Neural cell (in vitro differentiated cells): ENCODE results near the gene KRT37. TPM values are rescaled to one million over a fixed set of nuclear protein-coding genes. Genes with fewer than 3 reads are reported as not detected.

ENCODE experiments used
- H2AFZ ChIP-seq: fragments of 200-600, 300-800 bp; sonication (generic), shearing (Covaris generic); 2 replicates; pipeline ENCODE4 v1.6.0; 2014; ENCODE audit warnings: low read depth, mild to moderate bottlenecking, antibody characterized with exemption, low read length, moderate library complexity
- H3F3A ChIP-seq: fragments of 200-600 bp; shearing (Covaris generic); 2 replicates; pipeline ENCODE4 v1.6.1; 2016; ENCODE audit warnings: mild to moderate bottlenecking, moderate library complexity, mixed read lengths, antibody characterized with exemption, low read length; ENCODE audit not compliant: insufficient read depth, poor library complexity, severe bottlenecking
- H3K27ac ChIP-seq: fragments of 200-600, 300-800 bp; sonication (generic), shearing (Covaris generic); 2 replicates; pipeline ENCODE4 v1.5.1; 2014; ENCODE audit warnings: mild to moderate bottlenecking, low read length, moderate library complexity
- H3K27me3 ChIP-seq: fragments of 300-800, 200-600 bp; sonication (generic), shearing (Covaris generic); 2 replicates; pipeline ENCODE4 v1.6.0; 2014; ENCODE audit warnings: mild to moderate bottlenecking, low read depth, low read length, moderate library complexity; ENCODE audit not compliant: insufficient read depth
- H3K36me3 ChIP-seq: fragments of 300-800, 200-600 bp; sonication (generic), shearing (Covaris generic); 2 replicates; pipeline ENCODE4 v1.5.1; 2014; ENCODE audit warnings: mild to moderate bottlenecking, antibody characterized with exemption, low read length, moderate library complexity; ENCODE audit not compliant: insufficient read depth
- H3K4me2 ChIP-seq: fragments of 300-800, 200-600 bp; sonication (generic), shearing (Covaris generic); 2 replicates; pipeline ENCODE4 v1.6.0; 2014; ENCODE audit warnings: mild to moderate bottlenecking, low read length
- H3K4me3 ChIP-seq: fragments of 300-800, 200-600 bp; sonication (generic), shearing (Covaris generic); 2 replicates; pipeline ENCODE4 v1.5.1; 2014; ENCODE audit warnings: mild to moderate bottlenecking, low read length, moderate library complexity
- H3K79me2 ChIP-seq: fragments of 200-600 bp; shearing (Covaris generic); replicated peaks from 2 replicates; pipeline ENCODE4 v1.6.0; 2014; ENCODE audit warnings: mild to moderate bottlenecking, low read length, moderate library complexity; ENCODE audit not compliant: insufficient read depth
- H3K9ac ChIP-seq: fragments of 300-800, 200-600 bp; sonication (generic), shearing (Covaris generic); 2 replicates; pipeline ENCODE4 v1.6.1; 2016; ENCODE audit warnings: mild to moderate bottlenecking, low read length, mixed read lengths
- H3K9me2 ChIP-seq: fragments of 200-600 bp; shearing (Covaris generic); 2 replicates; pipeline ENCODE4 v1.6.1; 2016; ENCODE audit warnings: mild to moderate bottlenecking, low read length, mixed read lengths; ENCODE audit not compliant: insufficient read depth
- H3K9me3 ChIP-seq: fragments of 200-600, 300-800 bp; sonication (generic), shearing (Covaris generic); 2 replicates; pipeline ENCODE4 v1.6.1; 2016; ENCODE audit warnings: mild to moderate bottlenecking, mixed run types, low read length, moderate library complexity, mixed read lengths
- H4K20me1 ChIP-seq: fragments of 200-600 bp; shearing (Covaris generic); 2 replicates; pipeline ENCODE4 v1.6.1; 2016; ENCODE audit warnings: mild to moderate bottlenecking, mixed run types; ENCODE audit not compliant: insufficient read depth
- CTCF ChIP-seq: fragments of 450-650 bp; IDR thresholded peaks from 2 replicates; pipeline ENCODE4 v1.5.1; 2014; ENCODE audit warnings: antibody characterized with exemption, mild to moderate bottlenecking, moderate library complexity; ENCODE audit not compliant: poor library complexity, severe bottlenecking
- EP300 ChIP-seq: fragments of 450-650 bp; conservative IDR thresholded peaks from 2 replicates; pipeline ENCODE4 v1.6.1; 2014; ENCODE audit warnings: antibody characterized with exemption, mild to moderate bottlenecking, moderate library complexity; ENCODE audit not compliant: poor library complexity, severe bottlenecking
- EZH2 ChIP-seq: fragments of 200-600, 300-800 bp; shearing (Covaris generic), sonication (generic); IDR thresholded peaks from 2 replicates; pipeline ENCODE4 v1.6.1; 2014; ENCODE audit warnings: antibody characterized with exemption, low read length, borderline replicate concordance, mild to moderate bottlenecking; ENCODE audit not compliant: insufficient read depth, poor library complexity, severe bottlenecking
- POLR2AphosphoS5 ChIP-seq: IDR thresholded peaks from 2 replicates; pipeline ENCODE4 v1.6.1; 2012
- RAD21 ChIP-seq: fragments of 450-650 bp; conservative IDR thresholded peaks from 2 replicates; pipeline ENCODE4 v1.6.1; 2014; ENCODE audit warnings: antibody characterized with exemption, mild to moderate bottlenecking, moderate library complexity
- REST ChIP-seq: IDR thresholded peaks from 2 replicates; pipeline ENCODE4 v1.6.1; 2012; ENCODE audit warnings: borderline replicate concordance
- SMC3 ChIP-seq: fragments of 450-650 bp; conservative IDR thresholded peaks from 2 replicates; pipeline ENCODE4 v1.6.1; 2014; ENCODE audit warnings: antibody characterized with exemption, mild to moderate bottlenecking, moderate library complexity; ENCODE audit not compliant: poor library complexity
- TAF1 ChIP-seq: IDR thresholded peaks from 2 replicates; pipeline ENCODE4 v1.6.1; 2012; ENCODE audit warnings: low read depth
- polyA plus RNA-seq: library from polyadenylated mRNA; depleted of rRNA; stranded (reverse); fragments of >200 nt; gene quantifications from 2 replicates; pipeline ENCODE4 v1.2.3, GENCODE V29; 2014

The KRT37 gene
- polyA plus RNA-seq, 1 donor from 2014 or later = not detected

GRCh38 chr17:41421116-41421515 lies 3.3 kb downstream of the KRT37 start:
- no peak overlapping the region for H3K27ac ChIP-seq
- TF ChIP-seq RAD21 (no peak), EZH2 (no peak), TAF1 (no peak)
- H3K4me3 ChIP-seq = no peak overlapping the region
- H3F3A ChIP-seq = no peaks in the 10 kb centered on the region
- H3K4me2 ChIP-seq = no peak overlapping the region
- H2AFZ ChIP-seq = no peak overlapping the region
- no peaks in the 10 kb centered on the region for H3K79me2 ChIP-seq
- no peaks in the 10 kb centered on the region for H3K9me3 ChIP-seq
- no peaks in the 10 kb centered on the region for H3K9me2 ChIP-seq
- no peak overlapping the region for H3K9ac ChIP-seq
- H3K36me3 ChIP-seq = no peaks in the 10 kb centered on the region
- no peaks in the 10 kb centered on the region for H3K27me3 ChIP-seq
- H4K20me1 ChIP-seq = no peaks in the 10 kb centered on the region

GRCh38 chr17:41420134-41420533 lies 4.3 kb downstream of the KRT37 start:
- Histone ChIP-seq H3F3A (no peaks in the 10 kb centered on the region), H3K36me3 (no peaks in the 10 kb centered on the region), H4K20me1 (no peaks in the 10 kb centered on the region), H2AFZ (no peak overlapping the region), H3K27me3 (no peaks in the 10 kb centered on the region), H3K9me3 (no peaks in the 10 kb centered on the region), H3K27ac (no peak overlapping the region), H3K9ac (no peak overlapping the region), H3K79me2 (no peaks in the 10 kb centered on the region), H3K4me2 (no peak overlapping the region), H3K4me3 (no peak overlapping the region), H3K9me2 (no peaks in the 10 kb centered on the region)
- TF ChIP-seq CTCF (no peak), TAF1 (no peak), EZH2 (no peak), RAD21 (no peak), POLR2AphosphoS5 (no peak), EP300 (no peak), REST (no peak), SMC3 (no peak)

GRCh38 chr17:41419716-41420115 lies 4.7 kb downstream of the KRT37 start:
- Histone ChIP-seq H3K4me3 (no peak overlapping the region), H4K20me1 (no peaks in the 10 kb centered on the region), H3K79me2 (no peaks in the 10 kb centered on the region), H3K9me2 (no peaks in the 10 kb centered on the region), H3K36me3 (no peaks in the 10 kb centered on the region), H3K27ac (no peak overlapping the region), H3K9me3 (no peaks in the 10 kb centered on the region), H3K9ac (no peak overlapping the region), H2AFZ (no peak overlapping the region), H3K27me3 (no peaks in the 10 kb centered on the region), H3K4me2 (no peak overlapping the region), H3F3A (no peaks in the 10 kb centered on the region)
- no peak for TF ChIP-seq EP300
